NCI-H446 treated with DMSO at 0.1 percent for 48 hours (cell line): Measurements from ENCODE around the gene RGS17.
"Not testable (repeated sequence)": the region's sequence is repeated elsewhere in the genome, so short reads cannot be mapped to it uniquely, and the experiment has no call there.

Experiments used
- DNase-seq: peaks from one replicate; lab custom pipeline; 2025; lab: John Stamatoyannopoulos, UW

Gene RGS17

DNA sequence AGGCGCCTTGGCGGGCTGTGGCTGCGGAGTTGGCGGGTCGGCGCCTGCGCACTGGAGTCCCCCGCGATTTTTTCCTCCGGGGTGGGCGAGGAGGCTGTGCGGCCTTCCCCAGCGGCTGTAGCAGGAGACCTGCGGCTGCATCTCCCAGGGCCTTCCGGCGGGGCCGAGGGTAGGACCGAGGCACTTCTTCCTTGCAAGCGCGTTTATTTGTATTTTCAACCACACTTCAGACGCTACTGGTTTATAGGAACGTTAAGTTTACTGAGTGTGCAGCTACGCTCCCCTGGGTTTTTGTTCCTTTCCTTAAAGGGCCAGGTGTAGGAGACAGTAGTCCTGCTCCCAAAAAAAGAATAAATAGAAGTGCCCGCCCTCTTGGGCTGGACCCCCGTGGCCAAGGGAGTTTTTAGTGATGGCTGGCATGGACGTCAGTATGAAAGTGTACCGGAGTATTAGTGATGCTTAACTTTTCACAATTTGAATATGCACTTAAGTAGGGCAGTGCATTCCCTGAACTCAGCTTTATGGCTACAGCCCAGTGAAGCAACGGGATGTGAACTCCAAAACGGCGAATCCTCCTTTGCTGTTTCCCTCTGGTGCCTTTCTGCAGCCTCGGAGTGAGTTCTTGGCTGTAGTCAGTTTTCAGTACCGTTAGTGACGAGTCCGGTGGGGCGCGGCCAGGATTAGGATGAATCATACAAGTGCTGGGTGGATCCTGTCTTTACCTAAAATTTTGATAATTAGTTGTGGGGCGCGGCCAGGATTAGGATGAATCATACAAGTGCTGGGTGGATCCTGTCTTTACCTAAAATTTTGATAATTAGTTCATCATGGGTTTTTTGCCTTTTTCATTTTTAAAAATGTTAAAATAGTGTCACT is 147.2 kb downstream of the RGS17 start:
- peak; percentile 65 for DNase-seq

DNA sequence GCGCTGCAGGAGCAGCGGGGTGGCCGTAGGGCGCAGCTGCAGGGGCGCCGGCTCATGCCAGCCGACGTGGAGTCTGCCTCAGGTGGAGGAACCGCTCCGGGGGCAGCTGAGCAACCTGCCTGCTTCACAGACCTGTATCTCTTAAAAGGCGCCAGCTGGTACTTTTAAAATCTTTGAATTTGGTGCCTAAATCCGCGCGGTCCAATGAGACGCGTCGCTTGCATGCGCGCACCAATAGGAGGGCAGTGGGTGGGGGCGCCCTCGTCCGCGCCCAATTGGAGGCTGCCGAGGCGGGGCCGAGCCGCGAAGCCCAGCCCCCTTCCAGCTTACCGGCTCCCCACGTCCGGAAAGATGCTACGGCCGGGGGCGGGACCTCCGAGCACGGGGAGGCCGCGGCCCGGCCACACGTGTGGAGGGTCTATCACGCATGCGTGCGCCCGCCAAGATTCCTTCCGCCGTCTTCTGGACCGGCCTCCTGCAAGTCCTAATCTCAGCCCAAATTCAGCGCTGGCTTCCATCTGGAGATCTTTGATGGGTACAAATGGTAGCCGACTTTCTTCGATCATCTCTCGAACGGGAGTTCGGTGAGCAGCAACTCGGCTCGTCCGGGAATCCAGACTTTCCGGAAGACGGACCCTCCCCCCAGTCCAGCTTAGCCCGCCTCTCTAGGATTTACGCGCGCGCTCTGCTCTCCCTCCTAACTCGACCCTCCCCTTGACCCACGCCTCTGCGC is 148.0 kb downstream of the RGS17 start, which contains the start of gene FBXO5:
Gene FBXO5, minus strand, starts transcription at position 138 of the 733 bp plus-strand sequence. Its CDS starts 82 bp downstream, at position 56.
- peak; percentile 95 for DNase-seq

DNA sequence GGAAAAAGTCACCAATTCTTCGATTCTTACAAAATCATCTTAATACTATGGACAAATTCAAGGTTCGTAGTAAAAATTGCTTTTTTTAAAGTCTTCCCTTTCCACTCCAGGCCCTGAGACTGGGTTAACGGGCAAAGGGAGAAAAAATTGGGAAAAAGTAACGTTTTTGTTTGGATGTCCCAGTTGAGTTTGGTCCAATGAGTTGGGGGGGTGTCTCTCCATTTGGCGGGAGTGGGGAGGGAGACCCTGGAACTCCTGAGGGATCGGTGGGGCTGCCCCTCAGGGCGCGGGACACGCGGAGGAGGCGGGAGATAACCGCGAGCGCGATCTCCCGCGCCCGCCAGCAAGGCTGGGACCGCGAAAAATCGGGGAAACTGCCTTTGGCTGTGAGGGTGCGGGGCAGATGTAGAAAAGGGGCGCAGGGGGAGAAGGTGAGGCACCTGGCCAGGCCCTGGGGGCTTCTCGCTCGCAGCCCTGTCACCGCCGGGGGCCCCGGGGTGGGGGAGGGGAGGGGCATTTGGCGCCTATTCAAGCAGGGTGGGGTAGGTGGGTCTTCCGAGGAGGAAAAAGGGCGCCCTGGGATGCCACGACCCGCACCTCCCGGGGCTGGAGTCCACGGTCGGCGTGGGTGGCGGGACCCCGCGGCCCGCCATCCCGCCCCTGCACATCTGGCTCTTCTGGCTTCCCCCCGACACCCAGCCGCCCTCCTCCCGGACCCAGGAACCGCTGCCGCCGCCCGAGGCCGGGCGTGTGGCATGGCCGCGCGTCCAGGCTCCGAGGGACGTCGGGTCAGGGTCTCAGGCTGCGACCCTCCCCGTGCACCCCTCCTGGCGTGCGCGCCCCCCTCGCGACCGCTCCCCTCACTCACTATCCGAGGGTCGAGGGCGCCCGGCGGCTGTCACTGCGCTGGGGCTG is 148.8 kb downstream of the RGS17 start:
- no peak for DNase-seq

DNA sequence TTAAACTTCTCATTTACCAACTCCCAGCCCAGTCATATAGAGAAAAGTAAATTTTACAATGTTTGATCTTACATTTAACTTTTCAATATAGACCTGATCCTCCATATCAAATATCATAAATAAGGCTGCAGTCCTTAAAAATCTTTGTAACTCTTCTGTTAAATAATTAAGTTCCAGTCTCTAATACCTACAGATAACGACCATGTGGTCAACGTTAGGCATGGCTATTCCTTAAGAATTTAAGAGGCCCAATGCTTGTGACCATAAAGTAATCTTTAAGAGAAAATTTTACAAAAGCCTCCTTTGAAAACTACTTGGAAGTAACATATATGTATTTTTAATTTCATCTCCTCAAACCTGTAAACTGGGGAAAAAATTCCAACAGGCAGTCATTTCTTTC is 149.9 kb downstream of the RGS17 start:
- no peak for DNase-seq

DNA sequence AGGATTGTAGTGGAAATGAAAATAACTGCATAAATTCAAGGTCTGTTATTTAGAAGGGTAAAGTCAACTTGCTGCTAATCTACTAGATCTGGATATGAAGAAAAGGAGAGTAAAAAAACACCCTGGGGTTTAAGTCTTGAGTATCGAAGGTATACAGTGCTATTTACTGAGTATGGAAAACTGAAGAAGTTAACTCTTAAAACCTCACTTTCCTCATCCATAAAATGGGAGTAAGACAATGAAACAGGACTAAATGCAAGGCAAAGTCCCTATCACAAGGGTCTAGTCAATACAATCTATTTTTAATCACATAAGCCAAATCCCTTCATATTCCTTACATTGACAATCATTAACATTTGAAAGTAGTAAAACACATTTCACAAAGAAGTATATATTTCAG is 150.4 kb downstream of the RGS17 start:
- DNase-seq: no peak

DNA sequence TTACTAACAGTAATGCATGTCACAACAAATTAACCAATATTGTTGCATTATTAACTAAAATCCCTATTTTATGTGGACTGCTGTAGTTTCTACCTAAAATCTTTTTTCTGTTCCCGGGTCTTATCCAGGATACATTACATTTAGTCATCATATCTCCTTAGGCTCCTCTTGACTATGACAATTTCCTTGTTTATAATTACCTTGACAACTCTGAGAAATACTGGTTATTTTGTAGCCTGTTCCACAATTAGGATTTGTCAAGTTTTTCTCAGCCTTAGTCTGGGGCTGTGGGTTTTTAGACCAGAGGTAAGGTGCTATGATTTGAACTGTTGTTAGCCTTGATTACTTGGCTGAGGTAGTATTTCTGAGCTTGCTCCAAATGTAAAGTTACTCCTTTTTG is 152.0 kb downstream of the RGS17 start:
- DNase-seq: no peak

DNA sequence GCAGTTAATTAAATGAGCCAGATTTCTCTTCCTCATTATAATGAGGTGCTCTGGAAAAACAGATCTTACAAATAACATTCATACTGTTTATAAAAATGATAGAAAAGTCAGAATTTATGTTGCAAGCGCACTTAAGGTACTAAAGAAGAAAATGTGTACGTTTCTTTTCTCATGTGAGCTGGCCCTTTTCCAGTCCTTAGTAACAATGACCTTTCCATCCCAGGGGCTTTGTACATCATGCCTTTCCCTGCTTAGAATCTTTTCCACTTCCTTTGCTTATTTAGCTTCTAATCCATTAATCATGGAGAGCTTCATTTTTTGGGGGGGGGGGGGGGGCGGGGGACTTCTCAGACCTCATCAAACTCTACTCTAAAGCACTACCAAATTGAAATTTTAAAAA is 153.0 kb downstream of the RGS17 start:
- no peak for DNase-seq

DNA sequence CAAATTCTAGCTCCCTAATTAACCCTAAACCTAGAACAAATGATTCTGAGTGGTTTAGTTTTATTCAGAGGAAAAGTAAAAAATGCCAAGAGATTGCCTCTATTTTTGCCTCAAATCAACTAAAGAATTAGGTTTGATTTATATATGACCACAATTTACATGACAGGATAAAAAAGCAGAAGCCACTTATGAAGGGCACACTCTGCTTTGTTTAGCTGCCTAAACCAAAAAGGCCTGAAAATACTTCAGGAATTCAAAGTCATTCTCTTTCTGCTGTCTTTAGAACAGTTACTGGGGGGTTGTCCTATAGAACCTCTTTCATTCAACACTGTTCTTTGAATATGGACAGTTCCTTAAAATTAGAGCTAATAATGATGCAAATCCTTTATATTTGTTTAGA is 153.5 kb downstream of the RGS17 start:
- no peak for DNase-seq

DNA sequence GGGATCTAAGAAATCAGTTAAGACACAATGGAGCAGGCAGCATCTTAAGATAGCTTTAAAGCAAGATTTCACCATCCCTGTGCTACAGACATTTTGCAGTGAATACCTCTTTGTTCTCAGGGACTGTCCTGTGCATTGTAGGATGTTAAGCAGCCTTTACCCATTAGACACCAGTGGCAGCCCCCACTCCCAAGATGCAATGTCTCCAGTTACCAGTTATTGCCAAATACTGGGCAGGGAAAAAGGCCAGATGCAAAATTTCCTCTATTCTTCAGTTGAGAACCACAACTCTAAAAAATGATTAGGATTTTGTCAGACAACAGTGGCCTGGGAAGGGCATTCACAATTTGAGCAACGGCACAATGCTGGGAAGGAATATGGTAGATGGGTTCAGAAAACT is 154.3 kb downstream of the RGS17 start:
- no peak for DNase-seq

DNA sequence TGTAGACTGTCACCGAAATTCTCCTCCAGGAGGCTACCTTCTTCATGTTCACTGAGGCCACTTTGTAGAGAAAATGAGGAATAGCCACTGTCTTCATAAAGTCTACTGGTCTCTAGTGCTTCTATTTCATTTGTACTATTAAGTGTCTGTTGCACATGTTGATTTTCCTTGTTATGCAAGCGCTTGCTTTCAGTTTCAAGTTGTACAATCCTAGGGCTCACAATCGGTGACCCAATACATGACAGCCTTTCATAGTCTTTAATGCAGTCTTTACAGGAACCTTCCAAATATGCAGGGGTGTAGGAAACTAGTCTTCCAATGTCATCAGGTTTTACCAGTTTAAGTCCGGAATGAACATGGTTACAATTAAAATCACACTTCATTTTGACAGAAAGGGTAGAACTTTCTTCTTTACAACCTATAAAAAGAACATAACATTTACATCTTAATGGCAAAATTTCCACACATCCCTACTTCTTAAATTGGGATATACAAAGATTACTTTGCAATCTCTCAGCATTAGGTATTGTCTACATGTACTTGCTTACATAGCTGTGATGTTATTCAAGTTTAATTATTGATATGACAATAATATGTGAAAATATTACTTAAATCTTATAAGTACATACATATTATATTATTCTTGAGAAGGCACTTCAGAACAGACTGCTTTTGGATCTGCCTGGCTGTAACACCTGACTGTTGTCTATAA is 155.7 kb downstream of the RGS17 start:
- no peak for DNase-seq

DNA sequence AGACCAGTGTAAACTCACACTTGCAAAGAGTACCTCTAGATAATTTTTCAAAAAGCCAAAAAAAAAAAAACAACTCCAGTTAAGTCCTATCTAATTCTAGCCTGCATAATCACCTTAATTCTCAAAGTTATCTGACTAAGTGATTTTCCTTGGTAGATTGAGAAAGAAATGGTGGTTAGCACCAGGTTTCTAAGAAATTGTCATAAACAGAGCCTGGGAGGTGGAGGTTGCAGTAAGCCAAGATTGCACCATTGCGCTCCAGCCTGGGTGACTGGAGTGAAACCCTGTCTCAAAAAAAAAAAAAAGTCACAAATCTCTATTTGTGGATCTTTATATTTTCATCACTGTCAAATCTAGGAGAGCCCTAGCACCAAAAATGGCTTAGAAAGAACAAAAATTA is 157.2 kb downstream of the RGS17 start:
- DNase-seq: no peak

DNA sequence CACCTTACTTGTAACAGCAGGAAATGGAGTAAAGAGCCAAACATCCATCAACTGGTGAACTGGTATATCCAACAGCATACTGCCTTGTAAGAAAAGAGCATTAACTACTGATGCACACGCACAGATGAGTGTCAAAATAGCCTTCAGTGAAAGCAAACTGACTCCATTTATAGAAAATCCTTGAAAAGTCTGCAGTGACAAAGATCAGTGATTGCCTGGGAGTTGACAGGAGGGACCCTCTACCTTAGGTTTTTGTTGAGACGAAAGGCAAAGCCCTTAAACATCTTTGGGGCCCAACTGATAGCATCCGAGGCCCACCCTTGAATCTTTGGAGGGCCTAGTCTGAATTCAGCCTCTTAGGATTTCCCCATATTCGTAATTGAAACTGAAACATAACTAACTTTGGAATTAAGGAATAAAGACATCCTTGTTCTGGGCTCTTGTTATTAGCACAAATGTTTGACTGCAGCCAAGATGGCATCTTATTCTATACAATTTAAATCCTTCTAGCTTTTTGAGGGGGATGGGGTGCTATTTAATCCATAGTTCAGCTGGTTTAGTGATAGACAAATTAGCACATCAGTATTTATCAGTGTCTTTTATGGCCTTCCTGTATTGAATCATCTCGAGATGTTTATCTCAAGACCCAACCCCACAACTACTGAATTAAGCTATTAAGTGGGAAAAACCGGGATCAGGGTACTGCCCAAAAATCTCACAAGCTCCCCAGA is 161.2 kb downstream of the RGS17 start:
- DNase-seq: no peak

DNA sequence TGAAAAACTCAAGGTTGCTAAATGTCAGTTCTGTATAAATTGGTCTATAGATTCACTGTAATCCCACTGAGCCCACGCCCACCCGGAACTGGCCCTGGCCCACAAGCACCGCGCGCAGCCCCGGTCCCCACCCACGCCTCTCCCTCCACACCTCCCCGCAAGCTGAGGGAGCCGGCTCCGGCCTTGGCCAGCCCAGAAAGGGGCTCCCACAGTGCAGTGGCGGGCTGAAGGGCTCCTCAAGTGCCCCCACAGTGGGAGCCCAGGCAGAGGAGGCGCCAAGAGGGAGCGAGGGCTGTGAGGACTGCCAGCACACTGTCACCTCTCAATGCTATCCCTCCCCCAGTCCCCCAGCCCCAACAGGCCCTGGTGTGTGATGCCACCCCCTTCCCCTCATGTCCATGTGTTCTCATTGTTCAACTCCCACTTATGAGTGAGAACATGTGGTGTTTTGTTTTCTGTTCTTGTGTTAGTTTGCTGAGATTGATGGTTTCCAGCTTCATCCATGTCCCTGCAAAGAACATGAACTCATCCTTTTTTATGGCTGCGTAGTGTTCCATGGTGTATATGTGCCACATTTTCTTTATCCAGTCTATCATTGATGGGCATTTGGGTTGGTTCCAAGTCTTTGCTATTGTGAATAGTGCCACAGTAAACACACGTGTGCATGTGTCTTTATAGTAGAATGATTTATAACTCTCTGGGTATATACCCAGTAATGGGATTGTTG is 164.8 kb downstream of the RGS17 start:
- DNase-seq: not testable (repeated sequence)

DNA sequence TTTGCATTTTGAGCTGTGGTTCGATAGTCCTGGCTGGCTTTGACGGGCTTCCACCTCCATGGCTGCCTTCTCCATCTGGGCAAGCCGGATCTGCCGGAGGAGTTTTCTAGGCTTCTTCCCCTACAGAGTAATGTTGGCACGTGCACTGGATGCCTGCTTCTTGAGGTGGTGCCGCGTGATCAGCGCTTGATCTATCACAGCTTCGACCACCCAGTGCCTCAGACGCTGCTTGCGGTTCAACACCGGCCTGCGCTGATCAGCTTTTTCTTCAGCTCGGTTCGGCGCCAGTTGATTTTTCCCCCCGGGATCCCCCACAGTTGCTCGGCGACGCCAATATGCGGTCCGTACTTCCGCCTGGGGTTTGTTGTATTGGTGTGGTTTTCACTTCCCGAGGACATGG is 171.7 kb downstream of the RGS17 start:
- no peak for DNase-seq

DNA sequence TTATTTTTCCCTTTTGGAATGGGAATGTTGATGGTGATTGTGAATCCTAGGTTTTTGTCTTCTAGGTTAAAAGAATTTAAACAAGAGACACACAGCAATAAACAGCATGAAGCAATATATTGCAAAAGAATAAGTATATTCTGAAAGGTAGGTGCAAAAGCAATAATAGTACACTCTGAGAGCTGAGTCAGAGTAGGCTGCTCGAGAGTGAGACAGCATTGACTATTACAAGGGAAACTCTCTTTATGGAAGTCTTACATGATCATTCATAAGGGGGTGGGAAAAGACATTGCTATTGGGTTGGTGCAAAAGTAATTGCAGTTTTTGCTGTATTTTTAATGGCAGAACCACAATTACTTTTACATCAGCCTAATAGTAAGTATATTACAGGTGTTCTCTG is 173.3 kb downstream of the RGS17 start:
- DNase-seq: no peak
